Fibroblast of pulmonary artery (primary cell): ENCODE results near the gene TSSC4.

Experiments used
- DNase-seq: peaks from one replicate; pipeline ENCODE4 v3.0.0-alpha.2; 2010; ENCODE audit warnings: low read depth
- H3K4me3 ChIP-seq: replicated peaks from 2 replicates; pipeline ENCODE4 v1.5.1; 2011; ENCODE audit warnings: low read depth, mild to moderate bottlenecking, control low read depth, low read length, moderate library complexity
- TF ChIP-seq, protein P1 (sequence below): IDR thresholded peaks from 2 replicates; pipeline ENCODE4 v1.5.1; 2011; ENCODE audit warnings: mild to moderate bottlenecking, control low read depth, low read length, inconsistent platforms; ENCODE audit errors: missing control alignments

TSSC4 gene

DNA sequence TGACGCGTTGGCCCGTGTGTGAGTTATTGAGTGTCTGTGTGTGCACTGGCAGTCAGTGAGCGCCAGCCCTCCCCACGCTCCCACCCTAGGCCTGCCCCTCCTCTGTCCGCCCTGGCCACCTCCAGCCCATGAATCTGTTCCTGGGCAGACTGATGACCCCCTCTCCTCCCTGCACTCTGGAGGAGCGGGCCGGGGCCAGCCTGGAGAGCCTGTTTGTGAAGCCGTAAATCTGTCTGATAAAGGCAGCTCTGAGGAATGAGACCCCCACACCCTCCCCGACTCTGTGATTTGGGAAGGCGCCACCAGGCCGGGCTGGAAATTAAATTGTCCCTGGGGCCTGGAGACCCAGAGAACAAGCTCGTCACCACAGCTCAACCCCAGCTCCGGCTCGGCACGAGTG is 8.6 kb downstream of the TSSC4 start:
- TF ChIP-seq, protein P1, sequence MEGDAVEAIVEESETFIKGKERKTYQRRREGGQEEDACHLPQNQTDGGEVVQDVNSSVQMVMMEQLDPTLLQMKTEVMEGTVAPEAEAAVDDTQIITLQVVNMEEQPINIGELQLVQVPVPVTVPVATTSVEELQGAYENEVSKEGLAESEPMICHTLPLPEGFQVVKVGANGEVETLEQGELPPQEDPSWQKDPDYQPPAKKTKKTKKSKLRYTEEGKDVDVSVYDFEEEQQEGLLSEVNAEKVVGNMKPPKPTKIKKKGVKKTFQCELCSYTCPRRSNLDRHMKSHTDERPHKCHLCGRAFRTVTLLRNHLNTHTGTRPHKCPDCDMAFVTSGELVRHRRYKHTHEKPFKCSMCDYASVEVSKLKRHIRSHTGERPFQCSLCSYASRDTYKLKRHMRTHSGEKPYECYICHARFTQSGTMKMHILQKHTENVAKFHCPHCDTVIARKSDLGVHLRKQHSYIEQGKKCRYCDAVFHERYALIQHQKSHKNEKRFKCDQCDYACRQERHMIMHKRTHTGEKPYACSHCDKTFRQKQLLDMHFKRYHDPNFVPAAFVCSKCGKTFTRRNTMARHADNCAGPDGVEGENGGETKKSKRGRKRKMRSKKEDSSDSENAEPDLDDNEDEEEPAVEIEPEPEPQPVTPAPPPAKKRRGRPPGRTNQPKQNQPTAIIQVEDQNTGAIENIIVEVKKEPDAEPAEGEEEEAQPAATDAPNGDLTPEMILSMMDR, result no peak
- no peak for DNase-seq
- no peak overlapping the region for H3K4me3 ChIP-seq

DNA sequence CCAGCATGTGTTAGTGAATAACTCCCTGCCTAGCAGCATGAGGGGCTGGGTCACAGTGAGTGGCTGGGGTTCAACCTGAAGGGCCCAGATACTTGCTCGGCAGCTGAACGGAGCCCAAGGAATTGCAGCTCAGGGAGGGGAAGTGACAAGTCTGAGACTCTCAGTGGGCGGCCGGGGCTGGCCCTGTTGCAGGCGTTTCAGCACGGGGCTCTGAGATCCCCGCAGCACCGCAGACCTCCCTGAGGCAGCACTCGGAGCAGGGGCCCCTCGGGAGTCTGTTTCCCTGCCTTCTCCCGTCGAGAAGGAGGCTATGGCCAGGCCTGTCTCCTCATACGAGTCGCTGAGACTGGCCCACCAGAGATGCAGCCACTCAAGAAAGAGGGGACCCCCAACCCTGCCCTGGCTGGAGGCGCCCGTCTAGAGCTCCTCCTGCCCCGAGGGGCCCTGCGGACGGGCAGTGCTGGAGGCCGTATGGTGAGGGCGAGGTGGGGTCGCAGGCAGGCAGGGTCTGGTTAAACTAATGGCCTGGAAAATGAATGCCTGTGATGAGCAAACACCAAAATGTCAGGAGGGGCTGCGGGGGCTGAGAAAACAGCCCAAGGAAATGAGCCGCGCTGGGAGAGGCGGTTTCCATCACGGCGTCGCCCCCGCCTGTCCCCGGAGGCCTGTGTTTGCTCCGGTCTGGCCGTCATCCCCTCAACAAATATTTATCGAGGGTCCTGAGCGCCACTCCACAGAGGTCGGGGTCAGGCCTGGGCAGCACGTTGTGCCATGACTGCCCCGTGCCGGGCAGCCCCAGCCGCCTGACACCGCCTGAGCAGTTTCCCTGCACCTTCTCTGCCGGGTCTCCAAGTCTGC is 9.3 kb downstream of the TSSC4 start:
- no peak overlapping the region for H3K4me3 ChIP-seq
- TF ChIP-seq, protein P1, result no peak
- DNase-seq, result no peak

DNA sequence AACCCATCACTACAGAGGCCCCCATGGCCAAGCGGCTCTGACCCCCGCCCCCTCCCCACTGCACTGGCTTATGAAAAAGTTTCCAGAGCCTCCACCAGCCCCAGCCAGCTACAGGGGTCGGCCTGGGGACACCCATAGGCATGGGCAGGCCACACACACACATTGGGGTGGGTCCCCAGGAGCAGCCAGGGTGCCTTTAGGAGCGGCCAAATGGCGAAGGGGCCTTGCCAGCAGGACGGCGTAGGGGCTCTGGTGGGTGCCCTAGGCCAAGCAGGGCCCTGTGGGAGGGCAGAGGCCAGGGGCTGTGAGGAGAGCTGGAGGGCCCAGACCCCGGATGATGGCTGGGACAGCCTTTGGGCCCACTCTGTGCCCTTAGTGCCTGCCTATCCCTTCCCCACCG is 10.1 kb downstream of the TSSC4 start:
- DNase-seq, result no peak
- H3K4me3 ChIP-seq, result no peak overlapping the region
- TF ChIP-seq, protein P1, result no peak

DNA sequence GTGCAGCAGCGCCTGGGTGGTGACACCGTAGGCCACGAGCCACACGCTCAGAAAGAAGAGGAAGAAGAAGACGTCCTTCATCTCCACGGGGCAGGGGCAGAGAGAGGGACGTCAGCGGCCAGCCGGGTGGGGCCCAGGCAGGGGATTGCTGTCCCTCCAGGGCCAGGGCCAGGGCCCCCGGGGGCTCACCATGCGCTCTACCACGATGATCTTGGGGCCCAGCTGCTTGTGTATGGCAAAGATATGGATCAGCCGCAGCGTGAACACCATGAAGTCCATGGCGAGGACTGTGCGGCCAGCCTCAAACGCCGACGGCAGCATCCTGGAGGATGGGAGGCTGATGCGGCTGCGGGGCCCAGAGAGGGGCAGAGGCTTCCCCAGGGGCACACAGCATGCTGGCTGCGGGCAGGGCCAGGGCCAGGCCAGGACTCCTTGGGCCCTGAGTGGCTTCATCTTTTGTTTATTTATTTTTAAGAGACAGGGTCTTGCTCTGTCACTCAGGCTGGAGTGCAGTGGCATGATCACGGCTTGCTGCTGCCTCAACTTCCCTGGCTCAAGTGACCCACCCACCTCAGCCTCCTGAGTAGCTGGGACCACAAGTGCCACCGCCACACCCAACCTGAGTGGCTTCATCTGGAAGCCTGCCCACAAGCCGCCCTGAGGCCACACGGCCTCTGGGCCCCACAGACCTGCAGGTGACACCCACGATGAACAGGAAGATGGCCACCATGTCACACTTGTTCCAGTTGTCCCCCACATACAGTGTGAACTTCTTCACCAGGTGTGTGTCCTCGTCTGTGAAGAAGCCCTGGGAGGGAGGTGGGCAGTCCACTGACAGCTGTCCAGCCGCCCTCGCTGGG is 11.1 kb downstream of the TSSC4 start:
- H3K4me3 ChIP-seq, result no peak overlapping the region
- TF ChIP-seq, protein P1, result no peak
- no peak for DNase-seq

DNA sequence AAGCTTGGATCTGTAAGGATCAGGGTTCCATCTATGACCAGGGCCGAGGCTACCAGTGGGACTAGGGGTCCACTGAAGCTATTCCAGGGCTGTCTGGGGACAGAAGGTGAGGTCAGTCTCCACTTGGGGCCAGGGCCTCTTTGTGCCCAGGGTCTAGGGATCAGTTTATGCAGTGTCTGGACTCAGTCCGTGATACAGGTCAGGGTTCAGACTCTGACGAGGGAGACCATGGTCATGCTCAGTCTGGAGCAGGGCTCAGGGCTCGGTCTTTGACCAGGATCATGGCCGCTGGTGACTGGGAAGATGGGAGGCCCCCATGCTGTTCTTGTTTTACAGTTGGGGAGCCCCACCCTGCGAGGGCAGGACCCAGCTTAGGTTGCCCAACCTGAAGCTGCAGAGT is 11.8 kb downstream of the TSSC4 start:
- no peak for DNase-seq
- no peak overlapping the region for H3K4me3 ChIP-seq
- TF ChIP-seq, protein P1, result no peak

DNA sequence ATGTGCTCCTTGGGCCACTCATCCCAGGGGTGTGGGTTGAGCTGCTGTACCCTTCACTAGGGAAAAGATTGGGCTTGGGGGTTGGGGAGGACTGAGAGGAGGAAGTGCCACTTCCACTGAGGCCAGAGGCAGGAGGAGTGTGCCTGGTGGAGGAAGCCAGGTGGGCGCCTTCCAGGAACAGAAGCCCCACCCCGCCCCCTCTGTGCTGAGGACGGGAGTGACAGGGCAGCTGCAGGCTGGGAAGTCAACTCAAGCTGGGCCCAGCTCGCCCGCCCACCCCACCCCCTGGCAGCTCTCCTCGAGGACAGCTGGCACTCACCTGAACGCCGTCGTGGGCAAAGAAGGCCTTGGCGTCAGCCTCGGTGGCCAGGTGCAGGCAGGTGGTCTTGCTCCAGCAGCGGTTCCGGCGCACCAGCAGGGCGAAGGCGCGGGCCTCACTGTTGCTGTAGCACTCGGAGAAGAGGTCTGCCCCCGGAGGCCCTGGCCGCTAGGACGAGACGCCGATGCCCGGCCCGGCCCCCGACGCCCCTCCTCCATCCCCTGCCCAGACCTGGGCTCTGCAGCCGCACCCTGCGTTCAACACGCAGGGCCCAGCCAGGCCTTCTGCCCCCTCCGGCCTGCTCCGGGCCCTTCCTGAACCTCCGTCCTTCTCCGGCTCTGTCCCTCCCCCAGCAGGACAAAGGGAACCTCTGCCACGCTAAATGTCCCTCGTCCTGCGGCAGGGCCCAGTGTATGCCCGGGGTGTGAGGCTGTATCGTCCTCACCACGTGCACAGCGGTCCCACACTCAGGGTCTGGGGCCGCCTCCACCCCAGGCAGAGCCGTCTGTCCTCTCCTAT is 13.4 kb downstream of the TSSC4 start:
- no peak for DNase-seq
- TF ChIP-seq, protein P1, result no peak
- no peak overlapping the region for H3K4me3 ChIP-seq
